ENCODE measurements around the gene E4F1.

DNA sequence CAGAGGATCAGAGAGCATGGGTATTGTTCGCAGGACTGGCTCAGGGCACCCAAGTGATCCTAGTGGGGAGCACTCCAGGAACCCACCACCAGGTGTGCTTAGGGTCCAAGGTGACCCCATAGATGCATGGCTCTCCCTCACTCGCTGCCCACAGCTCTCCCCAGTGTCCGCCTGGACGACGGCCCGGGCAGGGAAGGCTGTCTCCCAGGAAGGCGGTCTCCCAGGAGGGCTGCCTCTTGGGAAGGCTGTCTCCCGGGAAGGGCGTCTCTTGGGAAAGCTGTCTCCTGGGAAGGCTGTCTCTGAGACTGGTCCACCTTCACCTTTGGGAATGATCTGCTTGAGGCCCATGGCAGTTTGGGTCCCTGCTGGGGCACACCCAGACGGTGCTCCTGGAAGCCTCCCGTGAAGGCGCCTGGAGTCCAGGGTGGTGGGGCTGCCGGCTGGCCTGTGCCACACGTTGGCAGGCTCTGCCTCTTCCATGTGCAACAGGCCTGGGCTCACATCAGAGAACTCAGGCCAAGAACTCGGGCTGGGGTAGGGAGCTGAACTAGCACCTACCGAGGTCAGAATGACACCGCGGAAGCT, 23.0 kb downstream of the E4F1 start:
- TF ChIP-seq YY1 (IDR thresholded peaks at IDR 0.05; ENCODE audit: insufficient read depth, insufficient read length): no peak
- no peak for TF ChIP-seq ZNF274 (IDR thresholded peaks at IDR 0.05; ENCODE audit: low read depth, low read length)
- TF ChIP-seq SUZ12 (IDR thresholded peaks at IDR 0.05; ENCODE audit: extremely low read depth, insufficient read depth, insufficient read length): no peak
